GM12878 (cell line): ENCODE measurements around the gene CACNA2D2. TPM values are rescaled to one million over a fixed set of nuclear protein-coding genes. Genes with fewer than 3 reads are reported as not detected.
A peak's percentile ranks its signal among the peaks of the same experiment; 100 is the strongest.

Experiments used
- BHLHE40 ChIP-seq, 2 experiments: fragments of 450-650 bp in 1 of 2; IDR thresholded peaks; 2 replicates each; pipeline ENCODE4 v1.6.1; 2011 to 2017; ENCODE audit warnings: low read depth in 2 of 2, borderline replicate concordance in 1 of 2, improper control_type of control experiment in 1 of 2, low read length in 1 of 2, mild to moderate bottlenecking in 1 of 2
- CBFB ChIP-seq: IDR thresholded peaks from 2 replicates; pipeline ENCODE4 v1.6.1; 2016; ENCODE audit warnings: antibody characterized with exemption, low read depth
- CREB1 ChIP-seq: IDR thresholded peaks from 2 replicates; pipeline ENCODE4 v1.6.1; 2012; ENCODE audit warnings: low read depth, mild to moderate bottlenecking, inconsistent platforms
- EGR1 ChIP-seq, 2 experiments: IDR thresholded peaks; 1 replicate in 1 of 2; 2 replicates in 1 of 2; pipeline ENCODE4 v1.6.1; 2011 to 2012; ENCODE audit warnings: low read depth in 2 of 2, low read length in 2 of 2, borderline replicate concordance in 1 of 2, mild to moderate bottlenecking in 1 of 2, moderate library complexity in 1 of 2
- ELK1 ChIP-seq: IDR thresholded peaks from 2 replicates; pipeline ENCODE4 v1.6.1; 2012; ENCODE audit warnings: low read depth, low read length, improper control_type of control experiment
- GATAD2B ChIP-seq: fragments of 450-650 bp; conservative IDR thresholded peaks from 2 replicates; pipeline ENCODE4 v1.6.1; 2017; ENCODE audit warnings: low read depth, mild to moderate bottlenecking, moderate library complexity
- HCFC1 ChIP-seq: fragments of 150-350 bp; IDR thresholded peaks from 2 replicates; pipeline ENCODE4 v1.6.1; 2014; ENCODE audit warnings: low read length
- IKZF1 ChIP-seq: fragments of 450-650 bp; conservative IDR thresholded peaks from 2 replicates; pipeline ENCODE4 v1.6.1; 2017; ENCODE audit warnings: antibody characterized with exemption, mild to moderate bottlenecking
- NBN ChIP-seq: fragments of 450-650 bp; IDR thresholded peaks from 2 replicates; pipeline ENCODE4 v1.6.1; 2016
- NR2C1 ChIP-seq: fragments of 450-650 bp; IDR thresholded peaks from 2 replicates; pipeline ENCODE4 v1.6.1; 2017; ENCODE audit warnings: antibody characterized with exemption, mild to moderate bottlenecking, moderate library complexity
- PAX5 ChIP-seq: IDR thresholded peaks from 2 replicates; pipeline ENCODE4 v1.6.1; 2011; ENCODE audit warnings: low read depth, low read length, borderline replicate concordance
- POU2F2 ChIP-seq: IDR thresholded peaks from 3 replicates; pipeline ENCODE4 v1.6.1; 2011; ENCODE audit warnings: low read depth, mild to moderate bottlenecking, low read length, borderline replicate concordance
- RELA ChIP-seq: fragments of 450-650 bp; IDR thresholded peaks from 2 replicates; pipeline ENCODE4 v1.8.0; 2014; ENCODE audit warnings: borderline replicate concordance; ENCODE audit not compliant: partially characterized antibody
- SIX5 ChIP-seq: IDR thresholded peaks from 2 replicates; pipeline ENCODE4 v1.6.1; 2011; ENCODE audit warnings: mild to moderate bottlenecking, low read depth, low read length, moderate library complexity; ENCODE audit not compliant: severe bottlenecking
- SMAD1 ChIP-seq: fragments of 450-650 bp; IDR thresholded peaks from 2 replicates; pipeline ENCODE4 v1.6.1; 2018; ENCODE audit warnings: mild to moderate bottlenecking, low read depth; ENCODE audit not compliant: partially characterized antibody
- SP1 ChIP-seq: IDR thresholded peaks from one replicate; pipeline ENCODE4 v1.6.1; 2011; ENCODE audit warnings: low read depth, low read length
- SRF ChIP-seq, 2 experiments: IDR thresholded peaks; 2 replicates each; pipeline ENCODE4 v1.6.1; 2011; ENCODE audit warnings: low read depth in 2 of 2, low read length in 2 of 2, mild to moderate bottlenecking in 1 of 2, moderate library complexity in 1 of 2
- SUPT20H ChIP-seq: IDR thresholded peaks from 2 replicates; pipeline ENCODE4 v1.6.1; 2011; ENCODE audit warnings: low read depth, mild to moderate bottlenecking, low read length, moderate library complexity, borderline replicate concordance; ENCODE audit not compliant: control insufficient read depth
- TBL1XR1 ChIP-seq: IDR thresholded peaks from 2 replicates; pipeline ENCODE4 v1.6.1; 2012; ENCODE audit warnings: low read depth, low read length, improper control_type of control experiment
- YY1 ChIP-seq: IDR thresholded peaks from 2 replicates; pipeline ENCODE4 v1.6.1; 2011; ENCODE audit warnings: low read depth, mild to moderate bottlenecking, low read length
- ZNF274 ChIP-seq: IDR thresholded peaks from one replicate; pipeline ENCODE4 v1.8.0; 2011; ENCODE audit not compliant: insufficient read length, insufficient read depth
- ZNF687 ChIP-seq: fragments of 450-650 bp; IDR thresholded peaks from 2 replicates; pipeline ENCODE4 v1.6.1; 2017; ENCODE audit warnings: mild to moderate bottlenecking, moderate library complexity
- ZSCAN29 ChIP-seq: fragments of 450-650 bp; IDR thresholded peaks from 2 replicates; pipeline ENCODE4 v1.6.1; 2017; ENCODE audit warnings: mild to moderate bottlenecking, moderate library complexity
- polyA plus RNA-seq, 11 experiments: library from polyadenylated mRNA; depleted of rRNA in 4 of 11; unstranded in 6 of 11; stranded (reverse) in 5 of 11; fragments of >200 nt; fragmentation: Nextera tagmentation in 4 of 11; fragmentation: Illumina TruSeq in 1 of 11; extraction: Ambion mirVana in 4 of 11; extraction: Trizol in 1 of 11; gene quantifications; 1 replicate in 1 of 11; 2 replicates in 10 of 11; pipeline versions ENCODE4 v1.2.1 to v1.2.3, GENCODE V29; 2011 to 2016; ENCODE audit warnings: inconsistent platforms in 2 of 11, missing spikeins in 2 of 11, low read depth in 1 of 11
- total RNA-seq, 4 experiments: library from RNA; depleted of rRNA in 3 of 4; stranded (reverse); fragments of >200 nt in 3 of 4; fragmentation: Illumina TruSeq in 1 of 4; extraction: Trizol in 1 of 4; gene quantifications; 2 replicates each; pipeline versions ENCODE4 v1.2.1 to v1.2.3, GENCODE V29; 2013 to 2021
- TF ChIP-seq, protein P1 (sequence below): fragments of 450-650 bp; conservative IDR thresholded peaks from 2 replicates; pipeline ENCODE4 v1.6.1; 2017; ENCODE audit warnings: mild to moderate bottlenecking, moderate library complexity

Gene CACNA2D2
- total and polyA plus RNA-seq, 10 of the 15 experiments (the other 5 are each of a cell fraction or from before 2014, with no cell fraction given): 0.03 to 0.07 TPM; not detected in 8

DNA sequence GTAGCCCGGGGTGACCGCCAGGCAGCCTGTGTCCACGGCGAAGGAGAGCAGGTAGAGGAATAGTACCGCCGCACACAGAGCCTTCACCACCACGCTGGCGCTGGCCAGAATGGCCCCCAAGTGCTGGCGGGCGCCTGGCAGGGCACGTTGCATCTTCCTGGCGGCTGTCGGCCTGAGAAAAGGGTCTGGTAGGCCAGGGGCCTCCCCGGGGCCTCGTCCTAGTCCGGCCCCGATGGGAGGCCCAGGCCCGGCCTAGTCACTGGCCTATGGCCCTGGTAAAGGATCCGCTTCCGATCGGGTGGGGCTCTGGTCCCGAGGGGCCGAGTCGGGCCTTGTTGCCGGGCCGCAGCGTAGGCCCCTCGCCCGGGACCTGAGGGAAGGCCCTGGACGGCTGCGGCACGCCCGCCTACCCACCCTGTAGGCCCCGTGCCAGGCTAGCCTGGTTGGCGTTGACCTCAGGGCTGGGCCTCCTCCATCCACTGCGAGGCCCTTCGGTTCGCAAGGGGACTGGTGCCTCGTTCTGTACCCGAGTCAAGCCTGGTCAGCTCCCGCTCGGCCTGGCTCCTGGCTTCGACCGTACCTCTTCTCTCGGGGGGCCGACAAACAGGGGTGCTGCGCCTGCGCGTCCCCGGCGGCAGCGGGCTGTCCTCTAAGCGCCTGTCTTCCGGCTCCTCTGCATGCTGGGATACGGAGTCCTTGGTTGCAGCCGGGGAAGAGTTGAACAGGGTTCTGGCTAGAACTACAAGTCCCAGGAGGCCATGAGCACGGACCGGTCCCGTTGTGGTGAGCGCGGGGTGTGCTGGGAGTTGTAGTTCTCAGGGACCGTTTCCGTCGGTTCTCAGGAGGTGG, 144.3 kb downstream of the CACNA2D2 start, which contains the start of gene TMEM115 (continued):
- TF ChIP-seq EGR1 (IDR thresholded peaks at IDR 0.05; ENCODE audit: borderline replicate concordance in 1 of 2, low read depth in 2 of 2, low read length in 2 of 2) (no peak), RELA (peak; percentile 57), ELK1 (peak; percentile 75), SIX5 (peak; percentile 100), CBFB (peak; percentile 82), POU2F2 (peak; percentile 56; the same call in 1 of the 3 replicates), HCFC1 (peak; percentile 100), BHLHE40 (IDR thresholded peaks at IDR 0.05; ENCODE audit: borderline replicate concordance in 1 of 2, low read depth in 2 of 2, low read length in 1 of 2) (peak; percentile 35 to 48; a peak in 2 of 4 replicates), PAX5 (peak; percentile 63; the same call in 1 of the 2 replicates), NBN (0 out of 2 replicates have a peak, but pooled peaks have one; percentile 29), SMAD1 (no peak), SUPT20H (no peak), TBL1XR1 (0 out of 2 replicates have a peak, but pooled peaks have one; percentile 41), CREB1 (peak; percentile 95), ZNF687 (0 out of 2 replicates have a peak, but pooled peaks have one; percentile 18), GATAD2B (peak; percentile 79), YY1 (peak; percentile 91), ZNF274 (no peak), NR2C1 (peak; percentile 85), SP1 (peak; percentile 59), SRF (IDR thresholded peaks at IDR 0.05; ENCODE audit: low read depth in 2 of 2, low read length in 2 of 2) (0 out of 4 replicates have a peak, but pooled peaks of 1 of the 2 experiments have one; percentile 40), IKZF1 (peak; percentile 100), ZSCAN29 (no peak)
- TF ChIP-seq, protein P1, sequence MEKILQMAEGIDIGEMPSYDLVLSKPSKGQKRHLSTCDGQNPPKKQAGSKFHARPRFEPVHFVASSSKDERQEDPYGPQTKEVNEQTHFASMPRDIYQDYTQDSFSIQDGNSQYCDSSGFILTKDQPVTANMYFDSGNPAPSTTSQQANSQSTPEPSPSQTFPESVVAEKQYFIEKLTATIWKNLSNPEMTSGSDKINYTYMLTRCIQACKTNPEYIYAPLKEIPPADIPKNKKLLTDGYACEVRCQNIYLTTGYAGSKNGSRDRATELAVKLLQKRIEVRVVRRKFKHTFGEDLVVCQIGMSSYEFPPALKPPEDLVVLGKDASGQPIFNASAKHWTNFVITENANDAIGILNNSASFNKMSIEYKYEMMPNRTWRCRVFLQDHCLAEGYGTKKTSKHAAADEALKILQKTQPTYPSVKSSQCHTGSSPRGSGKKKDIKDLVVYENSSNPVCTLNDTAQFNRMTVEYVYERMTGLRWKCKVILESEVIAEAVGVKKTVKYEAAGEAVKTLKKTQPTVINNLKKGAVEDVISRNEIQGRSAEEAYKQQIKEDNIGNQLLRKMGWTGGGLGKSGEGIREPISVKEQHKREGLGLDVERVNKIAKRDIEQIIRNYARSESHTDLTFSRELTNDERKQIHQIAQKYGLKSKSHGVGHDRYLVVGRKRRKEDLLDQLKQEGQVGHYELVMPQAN: peak; percentile 58; the same call in 1 of the 2 replicates
